Skeletal muscle tissue (tissue), 4 donors: Measurements from ENCODE around the gene TPRN. TPM values are rescaled to one million over a fixed set of nuclear protein-coding genes. Genes with fewer than 3 reads are reported as not detected.

ENCODE experiments used
- H3K27ac ChIP-seq: one replicate; pipeline ENCODE4 v1.7.0; 2013; ENCODE audit warnings: mild to moderate bottlenecking, low read depth, low read length, inconsistent platforms
- H3K27me3 ChIP-seq, 3 donors: one replicate each; pipeline ENCODE4 v1.7.0; 2013; ENCODE audit warnings: low read length in 3 of 3; ENCODE audit not compliant: control insufficient read depth in 3 of 3, insufficient read depth in 3 of 3
- H3K36me3 ChIP-seq, 3 donors: one replicate each; pipeline ENCODE4 v1.7.0; 2013; ENCODE audit warnings: low read length in 3 of 3; ENCODE audit not compliant: control insufficient read depth in 3 of 3, insufficient read depth in 3 of 3
- H3K4me1 ChIP-seq, 3 donors: one replicate each; pipeline ENCODE4 v1.7.0; 2013; ENCODE audit warnings: low read length in 3 of 3, mild to moderate bottlenecking in 3 of 3; ENCODE audit not compliant: control insufficient read depth in 3 of 3, insufficient read depth in 3 of 3
- H3K4me3 ChIP-seq, 3 donors: one replicate each; pipeline ENCODE4 v1.7.0; 2013; ENCODE audit warnings: low read length in 3 of 3
- H3K9ac ChIP-seq, 3 donors: one replicate each; pipeline ENCODE4 v1.7.0; 2013; ENCODE audit warnings: low read length in 3 of 3, mild to moderate bottlenecking in 3 of 3, moderate library complexity in 2 of 3, low read depth in 1 of 3
- H3K9me3 ChIP-seq, 3 donors: one replicate each; pipeline ENCODE4 v1.7.0; 2013; ENCODE audit warnings: low read length in 3 of 3; ENCODE audit not compliant: control insufficient read depth in 3 of 3
- total RNA-seq: library from RNA; depleted of rRNA; stranded (reverse); fragments of >200 nt; gene quantifications from one replicate; pipeline ENCODE4 v1.2.3, GENCODE V29; 2014
- donor health status: Osteomylitis.

Gene TPRN
- total RNA-seq, 1 donor from 2014 or later, result 2.6 TPM

DNA sequence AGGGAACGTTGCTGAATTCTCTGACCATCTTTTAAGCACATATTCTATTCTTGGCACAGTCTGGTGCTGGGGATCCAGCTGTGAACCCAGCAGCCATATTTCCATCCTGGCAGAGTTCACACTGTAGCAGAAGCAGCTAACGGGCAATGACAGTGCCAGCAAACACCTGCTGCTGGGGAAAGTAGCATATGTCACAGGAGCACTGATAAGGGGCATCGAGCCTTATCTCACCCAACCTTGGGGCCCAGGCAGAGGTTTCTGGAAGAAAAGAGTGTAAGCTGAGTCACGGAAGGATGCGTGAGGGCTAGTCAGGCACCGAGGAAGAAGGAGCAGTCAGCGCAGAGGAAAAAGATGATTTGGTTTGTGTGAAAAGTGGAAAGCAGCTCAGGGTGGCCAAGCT, 6.1 kb upstream of the TPRN start:
- Histone ChIP-seq H3K4me3 (peak overlapping the region; percentile 96 to 99 (median 97)), H3K4me1 (peaks cover 45 to 54% (median 46%) of the 10 kb centered on the region in 3 donors), H3K36me3 (peaks cover 3 to 12% (median 3%) of the 10 kb centered on the region in 3 donors)

DNA sequence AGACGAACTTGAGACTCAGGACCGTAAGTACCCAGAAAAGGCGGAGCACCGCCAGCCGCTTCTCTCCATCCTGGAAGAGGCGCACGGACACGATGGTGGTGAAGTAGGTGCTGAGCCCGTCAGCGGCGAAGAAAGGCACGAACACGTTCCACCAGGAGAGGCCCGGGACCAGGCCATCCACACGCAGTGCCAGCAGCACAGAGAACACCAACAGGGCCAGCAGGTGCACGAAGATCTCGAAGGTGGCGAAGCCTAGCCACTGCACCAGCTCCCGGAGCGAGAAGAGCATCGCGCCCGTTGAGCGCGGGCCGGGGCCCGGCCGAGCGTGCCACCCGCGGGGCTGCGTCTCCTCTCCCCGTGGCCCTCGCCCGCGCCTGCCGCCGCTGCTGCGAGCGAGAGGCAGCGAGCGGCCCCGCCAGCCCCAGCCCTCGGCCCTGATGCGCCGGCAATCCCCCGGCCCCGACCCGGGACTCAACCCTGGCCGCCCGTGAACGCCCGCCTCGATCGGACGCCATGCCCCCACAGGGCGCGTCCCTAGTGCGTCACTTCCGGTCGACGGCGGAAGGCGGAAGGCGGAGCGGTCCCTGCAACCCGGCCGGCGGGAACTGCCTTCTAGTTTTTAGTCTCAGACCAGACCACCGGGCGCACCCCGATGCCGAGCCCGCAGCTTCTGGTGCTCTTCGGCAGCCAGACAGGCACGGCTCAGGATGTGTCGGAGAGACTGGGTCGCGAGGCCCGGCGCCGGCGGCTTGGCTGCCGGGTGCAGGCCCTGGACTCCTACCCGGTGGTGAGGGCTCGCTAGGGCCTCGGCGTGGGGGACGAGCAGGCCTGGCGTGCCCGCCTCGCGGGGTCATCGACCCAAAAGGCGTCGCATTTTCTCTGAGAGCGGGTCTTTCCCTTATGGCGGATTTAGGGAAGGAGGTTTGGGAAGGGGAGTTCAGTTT, 4.9 kb upstream of the TPRN start, which contains the start of the genes NDOR1 and TMEM203:
Gene NDOR1 (plus strand): TSS at position 575 of the 944 bp plus-strand sequence. CDS start 78 bp downstream, at position 653.
Gene TMEM203 (minus strand): TSS at position 523 of the 944 bp plus-strand sequence. CDS start 234 bp downstream, at position 289.
- Histone ChIP-seq H3K4me1 (peaks cover 51 to 61% (median 52%) of the 10 kb centered on the region in 3 donors), H3K36me3 (peaks cover 3 to 12% (median 3%) of the 10 kb centered on the region in 3 donors), H3K9ac (peak within 1 kb of the TSS; percentile 84 to 93 (median 91)), H3K4me3 (peak within 1 kb of the TSS; percentile 96 to 99 (median 97)), H3K27ac (peak within 1 kb of the TSS; percentile 73), H3K27me3 (no peaks in the 10 kb centered on the region), H3K9me3 (no peaks in the 10 kb centered on the region)

More for the DNA sequence above, 6.1 kb upstream of the TPRN start:
- H3K27me3 ChIP-seq, result no peaks in the 10 kb centered on the region
- peak overlapping the region; percentile 84 to 93 (median 91) for H3K9ac ChIP-seq
- H3K27ac ChIP-seq, result no peak overlapping the region
- H3K9me3 ChIP-seq, result no peaks in the 10 kb centered on the region

- peaks cover 3 to 12% (median 3%) of the 10 kb centered on the region in 3 donors for H3K36me3 ChIP-seq
- H3K9me3 ChIP-seq, result no peaks in the 10 kb centered on the region
- H3K4me3 ChIP-seq, result peak overlapping the region; percentile 96 to 99 (median 97)
- H3K27ac ChIP-seq, result peak overlapping the region; percentile 73
- H3K27me3 ChIP-seq, result no peaks in the 10 kb centered on the region
- peak overlapping the region; percentile 84 to 93 (median 91) for H3K9ac ChIP-seq
- peaks cover 51 to 62% (median 52%) of the 10 kb centered on the region in 3 donors for H3K4me1 ChIP-seq
Measured at GRCh38 chr9:137204731-137205125, 4.2 kb upstream of the TPRN start.

GRCh38 chr9:137202966-137203365, 2.4 kb upstream of the TPRN start:
- no peak overlapping the region for H3K4me3 ChIP-seq
- H3K36me3 ChIP-seq, result peaks cover 0 to 7% (median 3%) of the 10 kb centered on the region in 3 donors
- H3K27me3 ChIP-seq, result no peaks in the 10 kb centered on the region
- no peaks in the 10 kb centered on the region for H3K9me3 ChIP-seq
- H3K9ac ChIP-seq, result peak overlapping the region in 1 of 3 donors; percentile 8
- H3K4me1 ChIP-seq, result peaks cover 67 to 79% (median 68%) of the 10 kb centered on the region in 3 donors
- no peak overlapping the region for H3K27ac ChIP-seq

- peak overlapping the region; percentile 66 for H3K27ac ChIP-seq
Measured at GRCh38 chr9:137201205-137201868, 796 bp upstream of the TPRN start.

DNA sequence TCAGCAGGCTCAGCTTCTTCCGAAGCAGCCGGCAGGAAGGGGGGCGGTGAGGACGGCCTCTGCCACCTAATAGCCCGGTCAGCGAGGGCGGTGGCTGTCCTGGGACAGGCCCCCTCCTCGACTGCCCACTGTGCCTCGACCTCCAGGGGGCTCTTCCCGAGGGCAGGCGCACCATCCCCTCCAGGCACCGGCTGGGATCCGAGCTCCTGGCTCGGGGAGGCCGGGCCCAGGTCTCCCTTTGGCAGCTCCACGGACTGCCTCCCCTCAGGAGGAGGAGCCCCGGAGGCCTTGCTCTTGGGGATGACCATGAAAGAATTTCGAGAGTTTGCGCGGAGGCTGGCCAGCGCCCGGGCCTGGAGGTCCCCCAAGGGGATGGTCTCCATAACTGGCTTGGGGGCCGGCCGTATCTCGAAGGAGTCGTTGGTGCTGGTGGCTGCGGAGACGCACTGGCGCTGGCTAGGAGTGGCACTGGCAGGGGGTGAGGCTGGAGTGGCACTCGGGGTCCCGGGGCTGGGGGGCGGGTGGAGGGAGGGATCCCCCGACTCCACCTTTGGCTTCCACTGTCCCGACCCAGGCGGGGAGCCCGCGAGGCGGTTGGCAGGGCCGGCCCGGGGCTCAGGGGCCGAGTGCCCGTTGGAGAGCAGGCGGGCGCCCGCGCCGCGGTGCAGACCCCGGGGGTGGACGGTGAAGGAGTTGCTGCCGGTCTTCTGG, 975 bp downstream of the TPRN start:
- Histone ChIP-seq H3K36me3 (no peaks in the 10 kb centered on the region), H3K9ac (peak overlapping the region; percentile 32 to 70 (median 57)), H3K9me3 (no peaks in the 10 kb centered on the region), H3K27ac (no peak overlapping the region), H3K4me1 (peaks cover 48 to 83% (median 79%) of the 10 kb centered on the region in 3 donors), H3K4me3 (peak overlapping the region in 2 of 3 donors; percentile 32 to 35), H3K27me3 (no peaks in the 10 kb centered on the region)

More at GRCh38 chr9:137201205-137201868, 796 bp upstream of the TPRN start:
- Histone ChIP-seq H3K9me3 (no peaks in the 10 kb centered on the region), H3K27me3 (no peaks in the 10 kb centered on the region), H3K36me3 (no peaks in the 10 kb centered on the region), H3K4me1 (peaks cover 60 to 80% (median 75%) of the 10 kb centered on the region in 3 donors), H3K9ac (peak overlapping the region; percentile 63 to 88 (median 72)), H3K4me3 (peak overlapping the region; percentile 72 to 87 (median 83))

DNA sequence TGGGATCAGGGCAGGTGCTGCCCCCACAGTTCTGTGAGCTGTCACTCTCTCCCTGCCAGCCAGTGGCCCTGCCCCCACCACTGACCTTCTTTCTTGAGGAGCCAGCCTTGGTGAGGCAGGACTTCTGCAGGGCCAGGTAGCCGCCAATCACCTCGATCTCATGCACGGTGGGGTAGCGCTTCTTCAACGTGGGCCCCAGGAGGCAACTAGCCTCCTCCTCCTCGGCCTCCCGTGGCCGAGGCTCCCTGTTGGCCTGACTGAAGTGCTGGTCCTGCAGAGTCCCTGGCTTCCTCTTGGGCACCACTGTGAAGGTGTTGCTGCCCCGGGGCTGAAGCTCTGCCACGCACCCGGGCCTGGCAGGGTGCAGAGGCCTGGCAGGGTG, 1.6 kb downstream of the TPRN start:
- no peaks in the 10 kb centered on the region for H3K9me3 ChIP-seq
- H3K27me3 ChIP-seq, result no peaks in the 10 kb centered on the region
- H3K4me3 ChIP-seq, result peak overlapping the region in 1 of 3 donors; percentile 32
- peaks cover 42 to 83% (median 79%) of the 10 kb centered on the region in 3 donors for H3K4me1 ChIP-seq
- peak overlapping the region; percentile 20 to 70 (median 32) for H3K9ac ChIP-seq
- H3K27ac ChIP-seq, result no peak overlapping the region
- no peaks in the 10 kb centered on the region for H3K36me3 ChIP-seq

DNA sequence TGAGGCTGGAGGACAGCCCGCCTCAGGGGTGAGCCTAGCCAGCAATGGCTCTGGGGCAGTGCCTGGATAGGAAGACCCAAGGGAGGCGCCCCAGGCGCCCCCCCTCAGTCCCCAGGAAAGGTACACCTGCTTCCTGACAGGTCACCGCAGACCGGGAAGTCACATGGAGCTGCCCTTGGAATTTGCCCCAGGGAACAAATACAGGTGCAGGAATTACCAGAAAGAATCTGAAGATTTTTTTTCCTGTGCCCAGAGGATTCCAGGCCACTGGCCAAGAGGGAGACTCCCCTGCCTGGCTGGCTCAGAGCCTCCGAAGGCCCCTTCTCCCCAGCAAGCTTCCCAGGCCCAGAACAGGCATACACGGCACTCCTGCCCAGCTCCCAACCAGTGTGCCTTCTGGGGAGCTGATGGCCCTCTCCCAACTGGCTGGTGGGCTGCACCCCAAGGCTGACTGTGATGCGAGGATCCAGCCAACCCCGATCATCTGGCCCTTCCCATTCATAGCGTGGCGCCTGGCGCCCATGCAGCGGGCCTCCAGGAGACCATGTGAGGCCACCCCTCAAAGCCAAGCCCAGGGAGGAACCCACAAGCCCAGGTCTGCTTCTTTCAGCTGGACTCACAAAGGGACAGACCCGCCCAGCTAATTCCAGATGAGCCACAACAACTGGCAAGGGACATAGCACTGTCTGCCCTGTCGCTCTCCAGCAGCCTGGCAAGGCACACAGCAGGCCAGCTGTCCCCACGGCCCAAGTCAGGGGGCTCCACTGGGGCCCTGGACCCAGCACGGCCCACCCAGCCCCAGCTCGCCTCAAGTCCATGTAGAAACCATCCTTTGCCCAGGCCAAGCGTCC, 2.3 kb downstream of the TPRN start:
- Histone ChIP-seq H3K27ac (no peak overlapping the region), H3K9me3 (no peaks in the 10 kb centered on the region), H3K36me3 (no peaks in the 10 kb centered on the region), H3K9ac (peak overlapping the region; percentile 20 to 70 (median 32)), H3K4me3 (no peak overlapping the region), H3K27me3 (no peaks in the 10 kb centered on the region), H3K4me1 (peaks cover 35 to 80% (median 77%) of the 10 kb centered on the region in 3 donors)
